Globus pallidus (tissue), 1 donor: Measurements from ENCODE around the gene TMEM203.

Experiments
- DNase-seq: peaks from one replicate; pipeline ENCODE4 v3.0.0-alpha.2; 2015; ENCODE audit warnings: low spot score

The TMEM203 gene

GRCh38 chr9:137165250-137165836 is 40.1 kb downstream of the TMEM203 start:
- no peak for DNase-seq

GRCh38 chr9:137164370-137165249 is 40.8 kb downstream of the TMEM203 start:
- DNase-seq, result no peak

DNA sequence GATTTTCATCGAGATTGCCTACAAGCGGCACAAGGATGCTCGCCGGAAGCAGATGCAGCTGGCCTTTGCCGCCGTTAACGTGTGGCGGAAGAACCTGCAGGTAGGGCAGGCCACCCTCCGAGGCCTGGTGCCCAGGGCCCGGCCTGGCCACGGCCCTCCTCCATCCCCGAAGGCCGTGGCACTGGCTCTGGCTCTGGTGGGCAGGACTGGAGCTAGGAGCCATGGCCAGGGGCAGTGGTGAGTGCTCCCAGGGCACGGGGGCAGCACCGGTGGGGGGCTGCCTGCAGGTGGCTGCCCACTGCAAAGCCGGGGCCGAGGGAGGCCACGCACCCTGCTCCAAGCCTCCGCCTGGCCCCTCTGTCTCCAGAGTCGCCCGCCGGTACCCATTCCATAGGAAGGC is 41.6 kb downstream of the TMEM203 start:
- no peak for DNase-seq

DNA sequence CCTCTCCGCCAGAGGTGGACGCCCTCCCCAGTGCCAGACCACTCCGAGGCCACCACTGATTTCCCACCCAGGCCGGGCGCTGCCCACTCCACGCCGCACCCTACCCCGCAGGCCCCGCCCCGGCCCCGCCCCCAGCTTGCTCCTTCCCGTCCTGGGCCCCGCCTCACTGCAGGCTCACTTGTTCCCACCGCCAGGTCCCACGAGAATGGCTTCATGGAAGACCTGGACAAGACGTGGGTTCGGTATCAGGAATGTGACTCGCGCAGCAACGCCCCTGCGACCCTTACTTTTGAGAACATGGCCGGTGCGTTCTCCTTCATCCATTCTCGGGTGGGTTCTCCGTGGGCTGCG is 42.1 kb downstream of the TMEM203 start:
- DNase-seq, result no peak

GRCh38 chr9:137162505-137163364 is 42.7 kb downstream of the TMEM203 start:
- no peak for DNase-seq

GRCh38 chr9:137161558-137162486 is 43.6 kb downstream of the TMEM203 start:
- DNase-seq, result no peak

DNA sequence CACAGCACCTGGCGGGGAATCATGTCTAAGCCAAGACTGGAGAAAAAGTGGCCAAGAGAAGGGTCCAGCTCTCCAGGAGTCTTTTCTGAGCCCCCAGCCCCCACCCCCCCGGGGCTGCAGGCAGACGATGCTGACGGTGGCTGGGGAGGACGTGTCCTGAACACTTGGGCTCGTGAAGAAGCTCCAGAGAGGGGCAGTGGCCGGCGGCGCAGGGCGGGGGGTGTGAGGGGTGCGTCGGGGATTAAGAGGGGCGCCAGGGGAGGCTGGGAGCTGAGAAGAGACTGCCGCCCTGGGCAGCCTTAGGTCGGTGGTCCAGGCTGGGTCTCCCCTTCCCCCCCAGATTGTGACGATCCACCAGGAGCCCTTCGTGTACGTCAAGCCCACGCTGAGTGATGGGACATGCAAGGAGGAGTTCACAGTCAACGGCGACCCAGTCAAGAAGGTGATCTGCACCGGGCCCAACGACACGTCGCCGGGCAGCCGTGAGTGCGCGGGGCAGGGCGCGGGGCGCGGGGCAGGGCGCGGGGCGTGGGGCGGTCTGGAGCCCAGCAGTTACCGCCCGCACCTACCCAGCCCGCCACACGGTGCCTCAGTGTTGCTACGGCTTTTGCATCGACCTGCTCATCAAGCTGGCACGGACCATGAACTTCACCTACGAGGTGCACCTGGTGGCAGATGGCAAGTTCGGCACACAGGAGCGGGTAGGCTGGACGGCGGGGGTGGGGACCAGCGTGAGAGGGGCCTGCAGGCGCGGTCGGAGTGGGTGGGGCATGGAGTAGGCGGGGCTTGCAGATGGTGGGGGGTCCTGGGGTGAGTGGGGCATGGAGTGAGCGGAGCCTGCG is 44.5 kb downstream of the TMEM203 start:
- no peak for DNase-seq

DNA sequence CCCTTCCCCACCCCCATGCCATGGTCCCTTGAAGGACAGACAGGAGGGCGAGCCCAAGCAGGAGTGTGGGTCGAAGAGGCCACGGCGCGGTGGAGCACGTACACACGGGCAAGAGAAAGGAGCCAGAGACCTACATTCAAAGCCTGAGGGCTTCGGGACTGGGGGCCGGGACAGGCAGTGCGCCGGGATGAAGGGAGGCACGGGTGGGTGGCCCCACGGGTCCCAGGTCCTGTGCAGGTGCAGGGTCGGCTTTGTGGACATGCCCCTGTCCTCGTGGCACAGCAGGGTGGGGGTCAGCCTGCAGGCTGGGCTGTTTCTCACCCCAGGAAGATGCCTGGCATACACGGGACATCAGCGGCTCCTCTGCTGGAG is 45.4 kb downstream of the TMEM203 start:
- no peak for DNase-seq

DNA sequence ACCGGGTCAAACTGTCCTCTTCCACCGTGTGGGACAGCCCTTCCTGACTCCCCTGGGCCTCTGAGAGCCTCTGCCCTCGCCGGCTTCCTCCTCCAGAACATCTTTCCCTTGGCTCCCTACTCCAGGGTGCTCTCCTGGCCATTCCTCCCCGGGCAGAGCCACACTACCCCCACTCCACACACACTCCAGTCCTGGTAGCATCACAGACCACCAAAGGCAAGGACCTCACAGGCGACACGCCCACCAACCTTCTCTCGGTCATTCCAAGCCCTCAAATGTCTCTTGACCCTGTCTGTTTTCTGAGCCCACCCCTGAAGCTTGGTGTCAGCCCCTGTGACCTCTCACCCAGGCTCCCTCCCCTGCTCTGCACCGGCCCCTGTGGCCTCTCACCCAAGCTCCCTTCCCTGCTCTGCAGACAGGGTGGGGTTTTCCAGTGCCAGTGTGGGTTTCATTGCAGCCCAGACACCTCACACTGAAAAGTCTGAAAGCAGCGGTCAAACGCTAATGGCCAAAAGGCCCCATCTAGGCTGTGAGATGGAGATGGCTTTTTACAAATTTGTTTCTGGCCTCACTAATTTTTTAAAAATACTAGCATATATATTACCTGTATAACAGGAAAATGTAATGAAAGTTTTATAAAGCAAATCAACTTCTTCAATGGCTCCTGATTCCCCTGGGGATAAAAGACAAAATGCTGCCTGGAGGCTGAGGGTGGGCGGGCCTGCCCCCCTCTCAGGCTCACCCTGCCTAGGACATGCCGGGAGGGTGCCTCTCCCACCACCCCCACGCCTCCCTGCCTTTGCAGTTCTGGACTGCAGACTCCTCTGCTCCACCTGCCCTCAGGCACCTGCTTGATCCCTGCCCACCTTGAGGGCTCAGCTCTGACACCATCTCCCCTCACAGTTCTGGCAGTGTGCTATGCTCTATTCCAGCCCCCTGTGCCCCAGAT is 46.1 kb downstream of the TMEM203 start:
- DNase-seq, result no peak

- DNase-seq, result no peak
These were observed 46.8 kb downstream of the TMEM203 start for GRCh38 chr9:137158625-137159024.

DNA sequence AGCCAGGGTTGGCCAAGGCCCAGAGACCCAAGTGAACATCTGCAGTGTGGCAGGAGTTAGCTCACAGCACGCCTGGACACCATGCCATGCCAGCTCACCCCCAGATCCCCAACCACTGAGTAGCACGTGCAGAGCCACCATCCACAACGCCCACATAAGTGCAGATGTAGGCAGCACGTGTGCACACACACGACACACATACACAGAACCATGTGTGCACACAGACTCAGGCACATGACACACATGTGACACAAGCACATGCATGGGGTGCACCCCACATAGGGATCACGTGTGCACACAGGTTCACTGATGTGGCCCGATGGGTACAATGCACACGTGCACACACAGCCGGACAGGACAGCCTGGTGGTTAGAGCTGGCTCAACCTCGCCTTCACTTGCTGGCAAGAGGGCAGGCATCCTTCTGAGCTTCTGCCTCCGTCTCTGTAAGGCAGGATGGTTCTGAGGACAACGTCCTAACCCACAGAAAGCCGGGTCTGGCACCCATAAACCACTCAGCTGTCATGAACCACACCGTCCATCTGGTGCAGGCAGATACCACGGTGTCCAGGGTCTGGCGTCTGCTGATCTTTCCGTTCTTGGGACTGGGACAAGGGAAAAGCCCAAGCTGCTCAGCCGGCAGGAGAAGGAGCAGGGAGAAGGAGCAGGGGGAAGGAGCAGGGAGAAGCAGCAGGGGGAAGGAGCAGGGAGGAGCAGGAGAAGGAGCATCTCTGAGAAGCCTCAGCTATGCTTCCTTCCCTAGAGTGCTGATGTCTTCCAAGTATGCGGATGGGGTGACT is 47.6 kb downstream of the TMEM203 start:
- DNase-seq, result no peak

- no peak for DNase-seq
These were observed 48.7 kb downstream of the TMEM203 start for GRCh38 chr9:137156567-137157375.
